ENCODE measurements around the gene HAP1. TPM values are rescaled to one million over a fixed set of nuclear protein-coding genes. Genes with fewer than 3 reads are reported as not detected.

Gene HAP1
- total RNA-seq, 1 experiment from 2014 or later: 2.5 TPM

GRCh38 chr17:41769985-41770384 is 35.5 kb upstream of the HAP1 start:
- Histone ChIP-seq H2BK5ac (ENCODE audit: insufficient read length, low read length) (no peak overlapping the region), H4K8ac (replicated peaks; ENCODE audit: insufficient read length, low read depth, low read length) (no peak overlapping the region), H3K4me1 (ENCODE audit: insufficient read depth, low read length) (peaks cover 7% of the 10 kb centered on the region; the same call in 1 of the 2 replicates), H4K91ac (ENCODE audit: insufficient read length, low read depth, low read length) (no peak overlapping the region), H3K4me2 (ENCODE audit: insufficient read depth, insufficient read length, low read length) (no peak overlapping the region), H4K20me1 (ENCODE audit: control insufficient read depth, insufficient read depth, insufficient read length) (no peaks in the 10 kb centered on the region), H3K14ac (ENCODE audit: insufficient read depth, low read length) (no peak overlapping the region), H3T11ph (ENCODE audit: low read length) (no peak overlapping the region), H2AFZ (ENCODE audit: low read length) (no peak overlapping the region), H3K4ac (ENCODE audit: low read depth, low read length) (no peak overlapping the region), H3K79me1 (ENCODE audit: insufficient read depth, low read depth, low read length, poor library complexity, severe bottlenecking) (no peaks in the 10 kb centered on the region), H3K27me3 (ENCODE audit: insufficient read depth, low read length) (no peaks in the 10 kb centered on the region), H3K27ac (ENCODE audit: insufficient read length, low read depth, low read length) (no peak overlapping the region), H2BK12ac (ENCODE audit: insufficient read length, low read depth, low read length) (no peak overlapping the region), H3K23me2 (ENCODE audit: insufficient read length, low read depth, low read length, poor library complexity, severe bottlenecking) (no peaks in the 10 kb centered on the region), H3K9ac (ENCODE audit: extremely low read depth, insufficient read length, low read length) (no peak overlapping the region), H4K5ac (ENCODE audit: insufficient read length, low read depth, low read length) (no peak overlapping the region), H3K9me3 (ENCODE audit: control insufficient read depth, low read depth, low read length) (no peaks in the 10 kb centered on the region), H3K56ac (ENCODE audit: insufficient read length, low read depth, low read length) (no peak overlapping the region), H2BK20ac (ENCODE audit: low read depth, low read length, poor library complexity, severe bottlenecking) (no peak overlapping the region), H2BK120ac (ENCODE audit: low read depth, low read length, poor library complexity, severe bottlenecking) (no peak overlapping the region), H2BK15ac (ENCODE audit: low read depth, low read length) (no peak overlapping the region), H3K18ac (ENCODE audit: insufficient read length, low read depth, low read length) (no peak overlapping the region), H2AK5ac (ENCODE audit: insufficient read length, low read length) (no peak overlapping the region), H3K23ac (ENCODE audit: insufficient read length, low read depth, low read length) (no peak overlapping the region), H3K79me2 (ENCODE audit: insufficient read depth, low read length) (no peaks in the 10 kb centered on the region; the same call in 1 of the 2 replicates)
- Mint-ChIP-seq H3K27me3 (ENCODE audit: low read depth) (no peaks in the 10 kb centered on the region), H3K36me3 (ENCODE audit: insufficient read depth in 1 of 3, low read depth in 3 of 3) (peaks cover 24 to 58% (median 58%) of the 10 kb centered on the region in 3 experiments), H3K27ac (no peak overlapping the region), H3K4me3 (no peak overlapping the region; a peak in 1 of 5 replicates), H3K9me3 (no peaks in the 10 kb centered on the region), H3K4me1 (peaks cover 25 to 33% of the 10 kb centered on the region in 2 experiments)
- TF ChIP-seq CTCF (conservative IDR thresholded peaks at IDR 0.05): no peak
- no peak for DNase-seq
- WGBS (ENCODE audit: extremely low coverage, insufficient read length, low lambda C conversion rate): no CpG with 5 or more reads among the region's 3 CpGs
